SK-N-MC (cell line): Measurements from ENCODE around the gene DRAM1.

Experiments used
- EZH2 ChIP-seq: fragments of 200-600 bp; sonication (generic); IDR thresholded peaks from one replicate; pipeline ENCODE4 v1.6.1; 2017; ENCODE audit warnings: antibody characterized with exemption
- POLR2AphosphoS5 ChIP-seq: IDR thresholded peaks from 2 replicates; pipeline ENCODE4 v1.6.1; 2012; ENCODE audit warnings: mild to moderate bottlenecking, low read depth, low read length, borderline replicate concordance

GRCh38 chr12:101889211-101889752 lies 11.9 kb downstream of the DRAM1 start:
- TF ChIP-seq EZH2 (no peak), POLR2AphosphoS5 (no peak)
